ENCODE measurements around the gene HNRNPAB. TPM values are rescaled to one million over a fixed set of nuclear protein-coding genes. Genes with fewer than 3 reads are reported as not detected.

The HNRNPAB gene
- polyA plus RNA-seq (ENCODE audit: insufficient read length in 3 of 3): 100 to 1,000 TPM; 150 to 157 (median 154) TPM

DNA sequence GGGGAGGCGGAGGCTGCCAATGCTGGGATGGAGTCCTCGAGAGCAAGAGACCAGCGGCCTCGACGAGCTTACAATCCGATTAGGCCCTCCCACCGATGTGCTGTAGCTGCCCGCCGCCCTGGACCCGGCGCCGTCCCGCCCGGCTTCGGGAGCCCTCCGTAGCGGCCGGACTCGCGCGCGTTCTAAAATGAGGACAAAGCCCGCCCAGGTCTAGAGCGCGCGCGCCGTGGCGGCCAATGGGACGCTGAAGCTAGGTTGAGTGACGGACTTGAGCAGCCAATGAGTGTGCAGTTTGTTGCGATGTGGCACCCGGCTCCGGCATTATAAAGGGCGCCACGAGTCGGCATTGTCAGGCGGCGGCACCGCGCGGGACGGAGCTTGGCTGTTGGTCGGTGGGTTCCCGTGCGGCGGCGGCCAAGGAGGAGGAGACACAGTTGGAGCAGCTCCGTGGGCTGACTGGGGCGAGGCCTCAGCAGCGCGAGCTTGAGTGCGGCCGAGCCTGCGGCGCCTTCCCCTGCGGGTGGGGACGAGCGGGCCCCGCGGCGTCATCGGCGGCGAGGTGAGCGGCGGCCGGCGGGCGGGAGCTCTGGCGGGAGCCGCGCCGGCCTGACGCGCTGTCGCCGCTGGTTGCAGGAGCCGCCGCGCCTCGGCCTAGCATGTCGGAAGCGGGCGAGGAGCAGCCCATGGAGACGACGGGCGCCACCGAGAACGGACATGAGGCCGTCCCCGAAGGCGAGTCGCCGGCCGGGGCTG is at the start of gene HNRNPAB:
Gene HNRNPAB, plus strand, starts transcription at position 352 of the 753 bp plus-strand sequence. Its CDS starts 305 bp downstream, at position 657.
- DNase-seq (ENCODE audit: low read depth in 3 of 3, low spot score in 2 of 3): peak; percentile 92 to 94 (median 94)

DNA sequence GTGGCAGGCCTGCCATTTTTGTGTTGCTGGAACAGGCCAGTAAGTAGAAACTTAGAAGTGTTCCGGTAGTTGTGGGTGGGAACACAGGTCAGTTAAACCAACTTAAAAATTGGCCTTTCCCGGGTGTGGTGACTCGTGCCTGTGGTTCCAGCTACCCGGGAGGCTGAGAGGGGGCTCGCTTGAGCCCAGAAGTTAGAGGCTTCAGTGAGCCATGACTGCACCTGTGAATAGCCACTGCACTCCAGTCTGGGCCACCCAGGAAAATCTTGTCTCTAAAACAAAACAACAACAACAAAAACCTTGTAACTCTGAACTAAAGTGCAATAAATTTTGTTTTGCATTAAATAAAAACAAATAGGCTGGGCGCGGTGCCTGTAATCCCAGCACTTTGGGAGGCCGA is 49.3 kb upstream of the HNRNPAB start:
- no peak for DNase-seq (ENCODE audit: low read depth in 3 of 3, low spot score in 2 of 3)

DNA sequence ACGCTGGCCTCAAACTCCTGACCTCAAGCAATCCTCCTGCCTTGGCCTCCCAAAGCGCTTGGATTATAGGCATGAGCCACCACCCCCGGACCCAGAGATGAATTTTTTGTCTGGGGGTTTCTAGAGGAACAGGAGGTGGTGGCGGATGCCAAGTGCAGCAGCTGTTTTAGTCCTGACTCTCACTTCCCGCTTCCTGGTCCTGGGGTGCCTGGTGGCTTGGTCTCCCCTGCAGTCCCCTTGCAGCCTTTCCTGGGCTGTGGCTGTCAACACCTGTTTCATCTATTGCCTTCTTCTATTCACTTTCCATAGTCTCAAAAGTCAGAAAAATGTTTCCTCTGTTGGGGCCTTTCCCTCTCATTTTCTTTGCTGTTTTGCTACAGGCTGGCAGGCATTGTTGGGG is 44.2 kb upstream of the HNRNPAB start:
- no peak for DNase-seq (ENCODE audit: low read depth in 3 of 3, low spot score in 2 of 3)

DNA sequence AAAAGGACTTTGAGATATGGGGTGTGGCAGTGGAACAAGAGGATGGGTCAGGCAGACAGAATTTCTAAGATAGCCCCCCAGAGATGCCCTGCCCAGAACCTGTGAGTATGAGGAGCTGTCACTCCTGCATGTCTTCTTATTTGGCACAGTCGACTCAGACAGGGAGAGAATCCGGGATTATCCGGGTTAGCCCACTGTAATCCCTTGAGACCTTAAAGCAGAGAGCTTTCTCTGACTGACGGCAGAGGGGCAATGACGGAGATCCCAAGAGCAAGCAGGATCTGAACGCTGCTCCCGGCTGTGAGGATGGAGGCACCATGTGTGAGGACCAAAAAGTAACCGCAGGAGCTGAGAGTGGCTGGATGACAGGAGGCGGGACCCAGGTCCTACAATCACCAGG is 41.9 kb upstream of the HNRNPAB start:
- DNase-seq (ENCODE audit: low read depth in 3 of 3, low spot score in 2 of 3): no peak

DNA sequence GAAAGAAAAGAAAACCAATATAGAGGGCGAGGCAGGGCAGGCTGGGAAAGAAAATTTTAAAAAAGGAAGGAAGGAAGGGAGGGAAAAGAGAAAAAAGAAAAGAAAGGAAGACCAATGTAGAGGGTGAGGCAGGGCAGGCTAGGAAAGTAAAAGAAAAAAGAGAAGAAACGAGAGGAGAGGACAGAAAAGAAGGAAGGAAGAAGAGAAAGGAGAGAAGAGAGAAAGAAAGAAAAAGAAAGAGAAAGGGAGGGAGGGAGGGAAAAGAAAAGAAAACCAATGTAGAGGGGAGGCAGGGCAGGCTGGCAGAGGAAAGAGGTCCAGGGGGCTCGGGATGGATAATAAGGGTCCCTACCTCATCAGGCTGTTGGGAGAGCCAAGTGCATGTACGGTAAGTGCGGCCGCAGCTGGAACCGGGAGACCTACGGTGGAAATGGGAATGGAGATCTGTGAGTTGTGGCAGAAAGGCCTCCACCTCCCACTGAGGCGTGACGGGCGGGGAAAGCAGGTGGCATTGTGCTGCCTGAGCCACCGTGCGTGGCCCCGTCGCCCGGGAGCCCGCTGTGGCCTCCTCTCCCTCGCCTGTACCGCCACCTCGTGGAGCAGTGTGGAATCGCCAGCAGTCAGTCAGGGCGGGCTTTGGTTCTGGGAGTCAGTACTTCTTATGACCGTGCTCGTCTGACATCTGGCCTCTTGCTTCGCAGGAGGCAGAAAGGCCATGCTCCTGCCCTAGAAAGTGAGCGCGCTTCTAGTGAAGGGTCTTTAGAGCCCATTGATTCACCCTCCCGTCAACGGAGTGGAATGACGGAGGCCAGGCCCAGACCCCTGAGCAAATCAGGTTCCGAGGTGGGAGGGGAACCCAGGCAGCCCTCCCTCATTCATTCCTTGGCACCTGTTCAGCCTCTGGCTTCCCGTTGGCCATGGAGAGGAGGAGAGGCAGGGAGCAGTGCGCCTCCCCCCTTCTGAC is 40.3 kb upstream of the HNRNPAB start:
- DNase-seq (ENCODE audit: low read depth in 3 of 3, low spot score in 2 of 3): peak; percentile 58 to 72 (median 58)

DNA sequence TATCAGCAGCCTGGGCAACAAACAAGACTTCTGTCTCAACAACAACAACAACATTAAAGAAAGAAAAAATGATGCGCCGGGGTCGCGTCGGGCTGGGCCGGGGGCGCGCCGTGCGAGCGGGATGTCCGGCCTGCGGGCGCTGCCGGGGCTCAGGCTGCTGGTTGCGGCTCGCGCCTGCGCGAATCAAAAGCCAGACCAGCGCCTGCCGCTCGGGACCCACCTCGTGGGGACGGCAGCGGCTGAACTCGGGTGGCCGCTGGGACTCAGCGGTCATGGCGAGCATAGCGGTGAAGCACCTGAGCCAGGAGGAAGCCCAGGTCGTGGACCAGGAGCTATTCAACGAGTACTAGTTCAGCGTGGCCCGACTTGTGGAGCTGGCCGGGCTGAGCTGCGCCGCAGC is 38.8 kb upstream of the HNRNPAB start:
- DNase-seq (ENCODE audit: low read depth in 3 of 3, low spot score in 2 of 3): no peak

DNA sequence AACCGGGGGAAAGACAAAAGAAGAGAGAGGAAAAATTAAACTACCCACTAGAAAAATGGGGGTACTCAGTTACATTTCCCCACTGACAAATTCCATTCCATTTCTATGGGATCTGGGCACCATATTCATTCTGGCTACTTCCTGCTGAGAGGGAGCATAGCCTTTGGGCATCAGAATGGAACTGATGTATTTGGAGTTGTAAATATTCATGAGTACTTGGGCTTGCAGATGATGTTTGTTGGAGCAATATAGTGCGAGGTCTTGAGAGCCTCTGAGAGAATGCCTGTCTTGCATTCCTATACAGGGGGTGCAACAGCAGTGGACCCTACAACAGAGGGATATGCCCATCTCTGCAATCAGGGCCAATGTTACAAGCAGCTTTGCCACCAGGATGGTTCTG is 33.9 kb upstream of the HNRNPAB start:
- DNase-seq (ENCODE audit: low read depth in 3 of 3, low spot score in 2 of 3): no peak

DNA sequence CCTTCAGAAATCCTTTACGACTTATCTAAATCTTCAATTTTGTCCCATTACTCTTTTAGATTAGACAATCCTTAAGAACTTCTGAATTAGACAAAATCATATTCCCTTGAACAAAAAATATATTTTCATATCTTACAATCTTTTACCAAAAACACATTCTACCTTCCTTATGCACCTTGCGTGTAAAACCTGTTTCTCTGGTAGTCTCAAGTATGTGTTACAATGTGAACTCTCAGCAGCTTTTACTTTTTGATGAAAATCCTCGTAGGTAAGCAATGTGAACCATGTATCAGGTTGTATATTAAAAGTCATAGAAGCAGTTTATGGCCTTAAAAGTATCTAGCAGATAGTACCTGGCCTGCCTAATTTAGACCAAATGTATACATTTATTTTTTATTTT is 29.9 kb upstream of the HNRNPAB start:
- no peak for DNase-seq (ENCODE audit: low read depth in 3 of 3, low spot score in 2 of 3)

DNA sequence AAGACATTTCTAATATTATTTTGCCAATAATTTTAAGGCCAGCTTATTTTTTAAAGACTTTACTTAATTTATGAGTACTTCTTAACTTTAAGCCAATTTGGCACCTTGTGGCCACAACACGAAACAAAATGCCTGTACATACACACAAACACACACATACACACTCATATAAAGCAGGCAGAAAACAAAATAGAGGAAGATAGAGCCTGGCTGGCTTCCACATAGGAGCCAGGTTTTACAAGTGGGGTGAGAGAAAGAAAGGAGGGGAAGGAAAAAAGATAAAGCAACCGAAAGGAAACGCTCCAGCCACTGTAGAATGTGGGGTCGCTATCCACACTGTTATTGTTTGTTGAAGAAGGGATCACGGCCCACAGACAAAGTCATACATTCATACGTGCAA is 27.5 kb upstream of the HNRNPAB start:
- DNase-seq (ENCODE audit: low read depth in 3 of 3, low spot score in 2 of 3): no peak

DNA sequence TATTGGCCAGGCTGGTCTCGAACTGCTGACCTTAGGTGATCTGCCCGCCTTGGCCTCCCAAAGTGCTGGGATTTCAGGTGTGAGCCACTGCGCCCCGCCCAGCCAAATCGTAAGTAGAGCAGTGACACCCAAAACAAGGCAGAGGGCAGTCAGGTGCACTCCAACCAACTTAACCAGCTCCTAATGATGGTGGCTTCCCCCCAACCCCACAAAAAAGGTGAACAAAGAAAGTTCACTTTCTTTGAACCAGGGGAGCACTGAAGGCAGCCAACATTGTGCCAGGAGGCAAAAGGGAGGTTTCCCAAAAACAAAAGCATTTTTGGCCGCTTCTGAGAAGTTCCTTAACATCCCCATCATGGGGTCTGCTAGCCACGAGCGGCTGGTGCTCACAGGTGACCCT is 26.8 kb upstream of the HNRNPAB start:
- no peak for DNase-seq (ENCODE audit: low read depth in 3 of 3, low spot score in 2 of 3)

DNA sequence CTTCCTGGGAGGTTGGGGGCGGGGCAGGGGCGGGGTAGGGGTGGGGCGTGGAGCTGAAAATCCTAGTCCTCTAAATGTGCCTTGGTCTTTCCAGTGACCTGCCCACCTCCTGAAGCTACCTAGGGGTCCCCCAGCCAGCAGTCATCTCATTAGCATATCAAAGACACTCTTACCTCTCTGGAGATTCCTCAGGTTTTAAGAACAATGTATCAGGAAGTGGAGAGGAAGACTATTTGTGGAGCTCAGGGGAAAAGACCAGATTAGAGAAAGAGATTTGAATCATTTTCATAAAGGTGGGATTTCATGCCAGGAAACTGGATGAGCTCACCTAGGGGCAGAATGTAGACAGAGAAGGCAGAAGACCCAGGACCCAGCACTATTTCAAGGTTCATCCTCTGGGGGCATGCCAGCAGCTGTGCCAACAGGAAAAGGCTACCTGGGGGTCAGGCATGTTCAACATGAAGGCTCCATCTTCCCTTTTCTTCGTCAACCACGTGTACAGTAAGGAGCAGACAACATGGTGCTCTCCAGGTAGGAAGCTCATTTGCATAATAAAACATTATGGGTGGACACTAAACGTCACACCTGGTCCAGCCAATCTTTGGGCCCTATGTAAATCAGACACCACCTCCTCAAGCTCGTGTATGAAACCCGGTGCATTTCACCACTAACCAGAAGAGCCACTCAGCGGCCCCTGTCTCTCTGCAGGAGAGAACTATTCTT is 24.0 kb upstream of the HNRNPAB start:
- DNase-seq (ENCODE audit: low read depth in 3 of 3, low spot score in 2 of 3): no peak

DNA sequence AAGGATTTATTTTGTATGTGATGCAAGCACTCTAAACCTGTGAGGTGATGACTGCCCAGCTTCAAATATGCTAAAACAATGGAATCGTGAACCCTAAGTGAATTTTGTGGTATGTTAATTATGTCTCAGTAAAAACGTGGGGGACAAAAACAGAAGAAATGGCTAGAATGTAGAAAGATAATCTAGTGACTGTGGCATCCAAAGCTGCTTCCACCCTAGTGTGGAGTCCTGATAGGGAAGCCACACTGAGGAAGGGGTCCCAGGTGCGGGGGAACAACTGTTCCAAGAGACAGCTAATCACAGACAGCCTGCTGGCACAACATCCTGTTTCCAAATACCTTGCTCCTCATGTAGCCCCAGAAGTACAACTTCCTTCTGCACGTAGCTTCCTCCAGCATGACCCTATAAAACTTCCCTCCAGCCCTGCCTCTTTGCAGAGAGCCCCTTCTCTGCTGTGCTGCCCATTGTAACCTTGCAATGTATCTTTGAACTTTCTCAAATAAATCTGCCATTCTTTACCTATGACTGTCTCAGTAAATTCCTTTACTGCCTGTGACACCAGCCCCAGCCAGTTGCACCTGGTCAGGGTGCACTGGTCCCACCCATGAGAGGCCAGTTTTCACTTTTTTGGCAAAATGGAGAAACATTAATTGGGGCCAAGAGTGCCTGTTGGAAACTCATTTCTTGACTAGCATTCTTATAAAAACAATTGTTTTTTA is 22.0 kb upstream of the HNRNPAB start:
- no peak for DNase-seq (ENCODE audit: low read depth in 3 of 3, low spot score in 2 of 3)

DNA sequence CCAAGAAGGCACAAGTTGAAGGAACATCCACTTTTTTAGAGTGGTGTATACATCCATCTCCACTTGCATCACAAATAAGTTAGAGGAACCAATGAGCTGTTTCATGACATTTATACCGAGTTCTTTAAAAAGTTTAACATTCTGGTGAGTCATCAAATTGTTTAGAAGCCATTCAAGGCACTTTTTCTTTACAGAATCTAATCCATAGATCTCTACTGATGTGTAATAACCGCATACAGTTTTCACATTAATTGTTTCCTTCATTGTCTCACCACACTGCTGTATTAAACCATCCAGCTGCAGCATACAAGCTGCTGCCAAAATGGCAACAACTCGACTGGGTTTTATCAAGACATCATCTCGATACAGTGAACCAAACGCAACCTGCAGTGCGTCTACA is 17.9 kb upstream of the HNRNPAB start:
- DNase-seq (ENCODE audit: low read depth in 3 of 3, low spot score in 2 of 3): no peak

DNA sequence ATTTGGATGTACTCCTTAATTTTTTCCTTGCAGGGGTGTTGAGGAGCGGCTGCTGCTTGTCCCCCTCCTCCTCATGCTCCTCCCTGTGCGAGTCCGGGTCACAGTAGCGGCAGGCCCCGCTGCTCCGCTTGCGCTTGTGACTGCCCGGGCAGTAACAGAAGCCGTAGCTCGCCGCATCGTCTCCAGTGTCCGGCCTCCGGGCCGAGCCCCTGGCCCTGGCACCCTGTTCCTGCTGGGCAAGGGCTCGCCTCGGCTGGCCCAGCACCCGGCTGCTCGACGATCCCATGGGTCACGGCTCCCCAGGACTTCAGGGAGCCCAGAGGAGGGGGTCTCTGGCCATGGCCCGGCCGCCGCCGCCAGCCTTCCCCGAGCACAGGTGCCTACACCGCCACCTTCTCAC is 17.3 kb upstream of the HNRNPAB start, which contains the start of gene GMCL2:
Gene GMCL2, minus strand, starts transcription at position 358 of the 400 bp plus-strand sequence. Its CDS starts 72 bp downstream, at position 286.
- no peak for DNase-seq (ENCODE audit: low read depth in 3 of 3, low spot score in 2 of 3)

DNA sequence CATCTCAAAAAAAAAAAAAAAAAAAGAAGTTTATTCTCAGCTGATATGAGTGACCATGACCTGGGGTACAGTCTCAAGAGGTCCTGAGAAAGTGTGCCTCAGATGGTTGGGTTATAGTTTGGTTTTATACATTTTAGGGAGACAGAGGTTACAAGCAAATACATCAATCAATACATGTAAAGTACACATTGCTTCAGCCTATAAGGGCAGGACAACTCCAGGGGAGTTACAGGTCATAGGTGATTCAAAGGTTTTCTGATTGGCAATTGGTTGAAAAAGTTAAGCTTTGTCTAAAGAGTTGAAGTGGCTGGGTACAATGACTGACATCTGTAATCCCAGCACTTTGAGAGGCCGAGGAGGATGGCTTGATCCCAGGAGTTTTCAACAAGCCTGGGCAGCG is 14.9 kb upstream of the HNRNPAB start:
- DNase-seq (ENCODE audit: low read depth in 3 of 3, low spot score in 2 of 3): no peak

DNA sequence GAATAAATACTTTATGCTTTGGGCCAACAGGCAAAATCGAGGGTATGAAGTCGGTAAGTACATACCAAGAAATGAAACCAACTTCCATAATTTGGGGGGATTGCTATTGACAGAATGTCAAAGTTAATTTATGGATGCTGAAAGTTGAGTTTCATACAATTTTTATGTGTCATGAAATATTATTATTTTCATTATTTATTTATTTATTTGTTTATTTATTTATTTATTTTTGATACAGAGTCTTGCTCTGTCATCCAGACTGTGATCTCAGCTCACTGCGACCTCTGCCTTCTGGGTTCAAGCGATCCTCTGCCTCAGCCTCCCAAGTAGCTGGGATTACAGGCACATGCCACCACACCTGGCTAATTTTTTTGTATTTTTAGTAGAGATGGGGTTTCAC is 12.7 kb upstream of the HNRNPAB start:
- no peak for DNase-seq (ENCODE audit: low read depth in 3 of 3, low spot score in 2 of 3)

DNA sequence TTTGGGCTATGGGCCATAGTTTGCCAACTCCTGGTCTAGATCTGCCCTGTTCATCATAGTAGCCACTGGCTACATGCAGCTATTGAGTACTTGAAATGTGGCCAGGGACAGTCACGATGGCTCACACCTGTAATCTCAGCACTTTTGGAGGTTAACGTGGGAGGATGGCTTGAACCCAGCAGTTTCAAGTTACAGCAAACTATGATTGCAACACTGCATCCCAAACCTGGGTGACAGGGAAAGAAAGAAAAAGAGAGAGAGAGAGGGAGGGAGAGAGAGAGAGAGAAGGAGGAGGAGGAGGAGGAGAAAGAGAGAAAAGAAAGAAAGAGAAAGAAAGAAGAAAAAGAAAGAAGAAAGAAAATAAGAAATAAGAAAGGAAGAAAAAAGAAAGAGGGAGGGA is 12.1 kb upstream of the HNRNPAB start:
- DNase-seq (ENCODE audit: low read depth in 3 of 3, low spot score in 2 of 3): no peak

DNA sequence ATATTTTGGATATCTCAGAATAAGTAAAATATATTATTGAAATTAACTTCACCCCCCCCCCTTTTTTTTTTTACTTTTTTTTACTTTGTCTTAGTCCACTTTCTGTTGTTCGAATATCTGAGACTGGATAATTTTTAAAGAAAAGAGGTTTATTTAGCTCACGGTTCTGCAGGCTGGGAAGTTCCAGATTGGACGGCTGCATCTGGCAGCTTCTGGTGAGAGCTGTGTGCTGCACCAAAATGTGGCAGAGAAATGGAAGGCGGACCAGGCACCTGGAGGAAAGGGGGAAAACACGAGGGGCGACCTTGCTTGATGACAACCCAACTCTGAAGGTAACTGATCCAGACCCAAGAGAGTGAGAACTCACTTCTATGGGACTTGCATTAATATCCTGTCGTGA is 11.5 kb upstream of the HNRNPAB start:
- no peak for DNase-seq (ENCODE audit: low read depth in 3 of 3, low spot score in 2 of 3)

DNA sequence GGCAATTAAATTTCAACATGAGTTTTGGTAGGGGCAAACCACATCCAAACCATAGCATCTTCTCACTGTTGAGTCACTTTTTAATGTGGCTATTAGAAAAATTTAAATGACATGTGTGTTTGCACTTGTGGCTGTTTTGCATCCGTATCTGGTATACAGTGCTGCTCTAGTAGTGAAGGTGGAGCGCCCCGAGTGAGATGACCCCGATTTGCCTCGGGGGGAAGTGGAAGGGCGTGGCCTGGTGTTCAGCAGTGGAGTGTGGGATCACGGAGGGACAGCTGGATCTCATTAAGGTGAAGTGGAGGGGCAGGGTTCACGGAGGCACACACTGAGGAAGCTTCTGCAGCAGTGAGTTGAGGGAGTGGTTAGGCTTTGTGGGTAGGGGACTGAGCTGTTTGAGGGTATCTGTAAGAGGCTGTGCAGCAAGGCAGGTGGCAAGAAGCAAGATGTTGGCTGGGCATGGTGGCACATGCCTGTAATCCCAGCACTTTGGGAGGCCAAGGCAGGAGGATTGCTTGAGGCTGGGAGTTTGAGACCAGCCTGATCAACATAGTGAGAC is 11.0 kb upstream of the HNRNPAB start:
- DNase-seq (ENCODE audit: low read depth in 3 of 3, low spot score in 2 of 3): no peak

DNA sequence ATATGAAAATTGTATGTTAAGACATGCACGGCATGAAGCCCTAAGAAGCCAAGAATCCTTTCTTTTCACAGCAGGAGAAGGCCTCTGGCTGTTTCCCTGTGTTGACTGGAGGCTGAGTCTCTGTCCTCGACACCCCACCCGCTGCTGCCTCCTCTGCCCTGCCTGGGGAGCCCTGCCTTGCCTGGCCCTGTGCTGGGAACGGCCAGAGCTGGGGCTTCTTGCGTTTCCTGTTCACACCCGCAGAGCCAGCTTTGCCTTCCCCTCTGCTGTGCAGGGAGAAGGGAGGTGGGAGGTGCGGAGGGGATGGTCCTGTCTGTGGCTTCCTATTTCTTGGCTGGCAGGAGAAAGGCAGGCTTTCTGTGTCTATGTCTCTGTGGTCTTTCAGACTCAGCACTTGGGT is 10.3 kb upstream of the HNRNPAB start:
- DNase-seq (ENCODE audit: low read depth in 3 of 3, low spot score in 2 of 3): no peak

All from right renal cortex interstitium (tissue), 3 donors.